Smooth muscle cell (in vitro differentiated cells): ENCODE data around the gene MRGPRE. TPM values are rescaled to one million over a fixed set of nuclear protein-coding genes. Genes with fewer than 3 reads are reported as not detected.

Experiments used
- DNase-seq: peaks from one replicate; lab custom pipeline; 2025; ENCODE audit not compliant: unreplicated experiment; lab: John Stamatoyannopoulos, UW
- H2AFZ ChIP-seq: fragments of 200-600 bp; sonication (generic); 2 replicates; pipeline ENCODE4 v1.6.0; 2016; ENCODE audit warnings: antibody characterized with exemption, low read depth, mild to moderate bottlenecking
- H3F3A ChIP-seq: fragments of 200-600 bp; sonication (generic); 2 replicates; pipeline ENCODE4 v1.6.0; 2017; ENCODE audit warnings: antibody characterized with exemption, low read depth
- H3K27ac ChIP-seq: fragments of 200-600 bp; sonication (generic); 2 replicates; pipeline ENCODE4 v1.5.1; 2016; ENCODE audit warnings: low read depth, mild to moderate bottlenecking
- H3K27me3 ChIP-seq: fragments of 200-600 bp; sonication (generic); 2 replicates; pipeline ENCODE4 v1.6.1; 2016; ENCODE audit warnings: low read depth, mild to moderate bottlenecking
- H3K36me3 ChIP-seq: fragments of 200-600 bp; sonication (generic); 2 replicates; pipeline ENCODE4 v1.5.1; 2016; ENCODE audit warnings: low read depth
- H3K4me1 ChIP-seq: fragments of 200-600 bp; sonication (generic); 2 replicates; pipeline ENCODE4 v1.5.1; 2016; ENCODE audit warnings: low read depth
- H3K4me2 ChIP-seq: fragments of 200-600 bp; sonication (generic); 2 replicates; pipeline ENCODE4 v1.6.0; 2016; ENCODE audit warnings: mild to moderate bottlenecking
- H3K4me3 ChIP-seq: fragments of 200-600 bp; sonication (generic); 2 replicates; pipeline ENCODE4 v1.5.1; 2016; ENCODE audit warnings: mild to moderate bottlenecking
- H3K79me2 ChIP-seq: fragments of 200-600 bp; sonication (generic); 2 replicates; pipeline ENCODE4 v1.6.0; 2016; ENCODE audit warnings: low read depth, mild to moderate bottlenecking
- H3K9ac ChIP-seq: fragments of 200-600 bp; sonication (generic); 2 replicates; pipeline ENCODE4 v1.6.0; 2016; ENCODE audit warnings: low read depth
- H3K9me3 ChIP-seq: fragments of 200-600 bp; sonication (generic); replicated peaks from 2 replicates; pipeline ENCODE4 v1.5.1; 2016; ENCODE audit warnings: low read depth
- H4K20me1 ChIP-seq: fragments of 200-600 bp; sonication (generic); 2 replicates; pipeline ENCODE4 v1.6.0; 2016; ENCODE audit warnings: low read depth
- WGBS: methylation state at CpG from one replicate; pipeline ENCODE4 v1.1.7; 2016; ENCODE audit warnings: low lambda C conversion rate; 5-methylcytosine and 5-hydroxymethylcytosine counted together
- polyA plus RNA-seq: library from polyadenylated mRNA; unstranded; fragments of >200 nt; fragmentation: Nextera tagmentation; extraction: Ambion mirVana; gene quantifications from 2 replicates; pipeline ENCODE4 v1.2.1, GENCODE V29; 2016
- total RNA-seq: library from RNA; depleted of rRNA; stranded (reverse); fragments of >200 nt; gene quantifications from 2 replicates; pipeline ENCODE4 v1.2.3, GENCODE V29; 2014
- TF ChIP-seq, protein P1 (sequence below): fragments of 200-600 bp; sonication (generic); IDR thresholded peaks from 2 replicates; pipeline ENCODE4 v1.5.1; 2017; ENCODE audit warnings: borderline replicate concordance, mild to moderate bottlenecking, antibody characterized with exemption; ENCODE audit not compliant: insufficient read depth, poor library complexity, severe bottlenecking

Gene MRGPRE
- total and polyA plus RNA-seq, 2 experiments from 2014 or later, result not detected

DNA sequence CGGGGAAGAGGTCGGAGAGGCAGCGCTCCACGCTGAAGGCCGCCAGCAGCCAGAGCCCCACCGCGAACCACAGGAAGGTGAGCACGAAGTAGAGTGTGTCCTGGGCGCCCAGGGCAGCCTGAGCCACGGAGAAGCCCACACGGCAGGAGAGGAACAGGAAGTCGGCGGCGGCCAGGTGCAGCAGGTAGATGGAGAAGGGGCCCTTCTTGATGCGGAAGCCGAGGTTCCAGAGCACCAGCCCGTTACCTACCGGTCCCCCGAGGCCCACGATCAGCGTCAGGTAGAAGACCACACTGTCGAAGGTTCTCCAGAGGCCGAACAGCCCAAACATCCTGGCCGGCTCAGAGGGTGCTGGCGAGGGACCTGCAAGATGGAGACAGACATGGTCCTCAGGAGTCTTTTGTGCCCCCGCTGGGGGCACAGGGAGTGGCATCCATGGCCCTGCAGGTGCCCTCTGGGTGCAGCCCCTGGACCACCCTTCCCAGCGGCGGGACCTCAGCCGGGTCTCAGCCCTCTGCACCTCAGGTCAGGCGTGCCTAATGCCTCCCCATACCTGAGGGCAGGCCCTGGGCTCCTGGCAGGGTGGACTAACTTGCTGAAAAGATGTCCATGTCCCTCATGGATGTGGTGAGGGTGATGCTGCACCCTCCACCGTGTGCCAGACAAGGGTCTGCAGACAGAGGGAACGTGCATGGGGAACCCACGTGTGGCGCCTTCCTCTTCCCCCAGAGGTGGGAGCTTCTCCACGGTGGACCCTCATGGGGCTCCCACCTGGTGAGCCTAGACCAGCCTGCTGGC lies 13.5 kb downstream of the MRGPRE start, which contains the start of gene MRGPRG:
Gene MRGPRG, minus strand, starts transcription at position 331 of the 798 bp plus-strand sequence. Its CDS starts 0 bp downstream, at position 331.
- no peaks in the 10 kb centered on the region for H3K79me2 ChIP-seq
- H4K20me1 ChIP-seq, result no peaks in the 10 kb centered on the region
- no peak within 1 kb of the TSS for H3K9ac ChIP-seq
- no peak within 1 kb of the TSS for H3K4me3 ChIP-seq
- H3K4me2 ChIP-seq, result no peak within 1 kb of the TSS
- H3K4me1 ChIP-seq, result no peaks in the 10 kb centered on the region
- no peak within 1 kb of the TSS for H3K27ac ChIP-seq
- TF ChIP-seq, protein P1, sequence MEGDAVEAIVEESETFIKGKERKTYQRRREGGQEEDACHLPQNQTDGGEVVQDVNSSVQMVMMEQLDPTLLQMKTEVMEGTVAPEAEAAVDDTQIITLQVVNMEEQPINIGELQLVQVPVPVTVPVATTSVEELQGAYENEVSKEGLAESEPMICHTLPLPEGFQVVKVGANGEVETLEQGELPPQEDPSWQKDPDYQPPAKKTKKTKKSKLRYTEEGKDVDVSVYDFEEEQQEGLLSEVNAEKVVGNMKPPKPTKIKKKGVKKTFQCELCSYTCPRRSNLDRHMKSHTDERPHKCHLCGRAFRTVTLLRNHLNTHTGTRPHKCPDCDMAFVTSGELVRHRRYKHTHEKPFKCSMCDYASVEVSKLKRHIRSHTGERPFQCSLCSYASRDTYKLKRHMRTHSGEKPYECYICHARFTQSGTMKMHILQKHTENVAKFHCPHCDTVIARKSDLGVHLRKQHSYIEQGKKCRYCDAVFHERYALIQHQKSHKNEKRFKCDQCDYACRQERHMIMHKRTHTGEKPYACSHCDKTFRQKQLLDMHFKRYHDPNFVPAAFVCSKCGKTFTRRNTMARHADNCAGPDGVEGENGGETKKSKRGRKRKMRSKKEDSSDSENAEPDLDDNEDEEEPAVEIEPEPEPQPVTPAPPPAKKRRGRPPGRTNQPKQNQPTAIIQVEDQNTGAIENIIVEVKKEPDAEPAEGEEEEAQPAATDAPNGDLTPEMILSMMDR, result no peak
- H2AFZ ChIP-seq, result no peak within 1 kb of the TSS
- peaks cover 3% of the 10 kb centered on the region for H3K27me3 ChIP-seq
- WGBS, result 91% methylated on average over 35 of the region's 35 CpGs
- DNase-seq, result no peak
- no peaks in the 10 kb centered on the region for H3K36me3 ChIP-seq
- no peaks in the 10 kb centered on the region for H3F3A ChIP-seq
- no peaks in the 10 kb centered on the region for H3K9me3 ChIP-seq

DNA sequence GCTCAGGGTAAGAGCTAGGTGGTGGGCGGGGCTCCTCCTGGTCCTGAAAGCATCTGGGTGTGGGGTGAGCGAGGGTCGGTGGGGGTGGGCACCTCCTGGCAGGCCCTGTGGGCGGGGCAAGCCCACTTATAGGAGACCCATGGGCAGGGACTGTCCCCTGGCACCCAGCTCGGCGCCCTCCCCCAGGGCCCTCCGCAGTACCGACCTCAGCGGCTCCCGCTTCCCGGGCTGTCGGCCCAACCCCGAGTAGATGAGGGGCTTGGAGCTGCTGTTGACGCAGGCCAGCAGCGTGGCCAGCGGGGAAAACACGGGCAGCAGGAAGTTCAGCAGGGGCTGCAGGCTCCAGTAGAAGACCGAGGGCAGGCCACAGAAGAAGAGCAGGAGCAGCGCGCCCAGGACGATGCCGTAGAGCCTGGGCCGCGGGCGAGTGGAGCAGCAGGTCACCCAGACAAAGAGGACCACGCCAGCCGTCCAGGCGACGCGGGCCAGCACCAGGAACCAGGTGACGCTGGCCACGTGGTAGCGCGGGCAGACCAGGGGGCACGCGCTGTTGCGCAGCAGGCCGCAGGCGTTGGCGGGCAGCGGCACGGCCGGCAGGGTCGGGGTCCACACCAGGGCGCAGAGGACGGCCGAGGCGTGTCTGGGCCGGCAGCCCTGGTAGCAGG lies 14.3 kb downstream of the MRGPRE start:
- no peak overlapping the region for H3K4me3 ChIP-seq
- WGBS, result 94% methylated on average over 43 of the region's 49 CpGs
- H3K9me3 ChIP-seq, result no peaks in the 10 kb centered on the region
- no peak for DNase-seq
- H2AFZ ChIP-seq, result no peak overlapping the region
- no peak overlapping the region for H3K27ac ChIP-seq
- TF ChIP-seq, protein P1, result no peak
- H3K27me3 ChIP-seq, result peaks cover 3% of the 10 kb centered on the region
- H3K79me2 ChIP-seq, result no peaks in the 10 kb centered on the region
- H3K4me2 ChIP-seq, result no peak overlapping the region
- H3K4me1 ChIP-seq, result no peaks in the 10 kb centered on the region
- H3K36me3 ChIP-seq, result no peaks in the 10 kb centered on the region
- H4K20me1 ChIP-seq, result no peaks in the 10 kb centered on the region
- H3K9ac ChIP-seq, result no peak overlapping the region
- no peaks in the 10 kb centered on the region for H3F3A ChIP-seq

DNA sequence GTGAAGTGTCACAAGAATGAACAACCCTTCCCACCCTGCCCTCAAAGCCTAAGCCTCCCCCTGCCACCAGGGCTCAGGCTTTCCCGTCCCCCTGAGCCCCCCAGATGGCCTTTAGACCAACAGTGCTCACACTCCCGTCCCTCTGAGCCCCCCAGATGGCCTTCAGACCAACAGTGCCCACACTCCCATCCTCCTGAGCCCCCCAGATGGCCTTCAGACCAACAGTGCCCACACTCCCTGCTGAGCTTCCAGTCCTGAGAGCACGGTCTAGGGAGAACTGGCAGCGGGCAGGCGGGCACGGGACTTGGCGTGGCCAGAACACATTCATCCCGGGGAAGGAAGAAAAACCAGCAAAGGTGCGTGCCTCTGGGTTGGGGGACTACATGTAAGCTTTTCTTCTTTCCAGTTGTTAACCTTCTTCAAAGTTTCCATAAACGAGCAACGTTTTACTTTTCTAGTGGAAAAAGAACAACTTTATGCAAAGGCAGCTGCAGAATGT lies 16.1 kb downstream of the MRGPRE start:
- H3K4me1 ChIP-seq, result no peaks in the 10 kb centered on the region
- H3K9me3 ChIP-seq, result no peaks in the 10 kb centered on the region
- H4K20me1 ChIP-seq, result no peaks in the 10 kb centered on the region
- 92% methylated on average over 10 of the region's 11 CpGs for WGBS
- no peaks in the 10 kb centered on the region for H3K79me2 ChIP-seq
- H3K27me3 ChIP-seq, result peaks cover 3% of the 10 kb centered on the region
- H3F3A ChIP-seq, result no peaks in the 10 kb centered on the region
- no peaks in the 10 kb centered on the region for H3K36me3 ChIP-seq
- H3K9ac ChIP-seq, result no peak overlapping the region
- H3K4me2 ChIP-seq, result no peak overlapping the region
- no peak overlapping the region for H2AFZ ChIP-seq
- TF ChIP-seq, protein P1, result no peak
- H3K27ac ChIP-seq, result no peak overlapping the region
- no peak for DNase-seq
- no peak overlapping the region for H3K4me3 ChIP-seq
